HepG2 (cell line): ENCODE measurements around the gene ENAH. TPM values are rescaled to one million over a fixed set of nuclear protein-coding genes. Genes with fewer than 3 reads are reported as not detected.

Experiments
- ARNT2 ChIP-seq: sonication (generic); formaldehyde crosslinking; IDR thresholded peaks from 2 replicates; pipeline ENCODE4 v1.8.0; 2022; ENCODE audit warnings: mild to moderate bottlenecking, low read depth, missing genetic modification reagents, moderate library complexity
- ARNTL ChIP-seq: sonication (generic); formaldehyde crosslinking; IDR thresholded peaks from 2 replicates; pipeline ENCODE4 v1.4.0; 2020; ENCODE audit warnings: mild to moderate bottlenecking, missing genetic modification reagents
- BORCS8-MEF2B ChIP-seq: sonication (generic); formaldehyde crosslinking; IDR thresholded peaks from 2 replicates; pipeline ENCODE4 v1.8.0; 2022; ENCODE audit warnings: mild to moderate bottlenecking, missing genetic modification reagents
- ETV5 ChIP-seq: IDR thresholded peaks from 2 replicates; pipeline ENCODE4 v1.6.1; 2018; ENCODE audit warnings: missing biosample characterization, missing genetic modification reagents, inconsistent platforms, borderline replicate concordance
- FOSL1 ChIP-seq: sonication (generic); formaldehyde crosslinking; IDR thresholded peaks from 2 replicates; pipeline ENCODE4 v1.9.0; 2021; ENCODE audit warnings: missing genetic modification reagents, borderline replicate concordance
- FOXA3 ChIP-seq: IDR thresholded peaks from 2 replicates; pipeline ENCODE4 v1.6.1; 2016; ENCODE audit warnings: missing genetic modification reagents, missing compliant biosample characterization
- GATAD2A ChIP-seq: IDR thresholded peaks from 2 replicates; pipeline ENCODE4 v1.6.1; 2016
- HMG20A ChIP-seq: IDR thresholded peaks from 2 replicates; pipeline ENCODE4 v1.6.1; 2016; ENCODE audit warnings: borderline replicate concordance
- ISL2 ChIP-seq: sonication (generic); formaldehyde crosslinking; IDR thresholded peaks from 2 replicates; pipeline ENCODE4 v1.5.0; 2020; ENCODE audit warnings: missing genetic modification reagents
- ISX ChIP-seq: sonication (generic); formaldehyde crosslinking; conservative IDR thresholded peaks from 2 replicates; pipeline ENCODE4 v1.5.0; 2020; ENCODE audit warnings: missing genetic modification reagents
- KAT2B ChIP-seq: fragments of 150-350 bp; IDR thresholded peaks from 2 replicates; pipeline ENCODE4 v1.6.1; 2014; ENCODE audit warnings: low read depth, low read length, borderline replicate concordance
- MBD4 ChIP-seq: IDR thresholded peaks from 2 replicates; pipeline ENCODE4 v1.6.1; 2012; ENCODE audit warnings: low read length, inconsistent platforms, borderline replicate concordance
- MIER3 ChIP-seq: IDR thresholded peaks from 2 replicates; pipeline ENCODE4 v1.6.1; 2016; ENCODE audit warnings: missing compliant biosample characterization, borderline replicate concordance
- MXD4 ChIP-seq: IDR thresholded peaks from 2 replicates; pipeline ENCODE4 v1.6.1; 2016; ENCODE audit warnings: mild to moderate bottlenecking, missing biosample characterization, missing genetic modification reagents
- PHF21A ChIP-seq: sonication (generic); formaldehyde crosslinking; IDR thresholded peaks from 2 replicates; pipeline ENCODE4 v1.5.0; 2020; ENCODE audit warnings: mild to moderate bottlenecking, missing genetic modification reagents
- RBM39 ChIP-seq: fragments of 200-400 bp; formaldehyde crosslinking; IDR thresholded peaks from one replicate; pipeline ENCODE4 v1.6.1; 2018; ENCODE audit warnings: antibody characterized with exemption, mild to moderate bottlenecking, low read depth, low read length; ENCODE audit not compliant: poor library complexity, severe bottlenecking
- REPIN1 ChIP-seq: sonication (generic); formaldehyde crosslinking; IDR thresholded peaks from 2 replicates; pipeline ENCODE4 v1.8.0; 2022; ENCODE audit warnings: missing genetic modification reagents, low read depth, mild to moderate bottlenecking, borderline replicate concordance
- SETDB1 ChIP-seq: sonication (generic); formaldehyde crosslinking; IDR thresholded peaks from 2 replicates; pipeline ENCODE4 v1.5.1; 2020; ENCODE audit warnings: missing genetic modification reagents, mild to moderate bottlenecking, borderline replicate concordance
- SP4 ChIP-seq: sonication (generic); formaldehyde crosslinking; IDR thresholded peaks from 2 replicates; pipeline ENCODE4 v1.8.1; 2023; ENCODE audit warnings: mild to moderate bottlenecking, missing genetic modification reagents
- TARDBP ChIP-seq: sonication (generic); formaldehyde crosslinking; IDR thresholded peaks from 2 replicates; pipeline ENCODE4 v1.8.0; 2022; ENCODE audit warnings: mild to moderate bottlenecking, missing genetic modification reagents
- TBX3 ChIP-seq: fragments of 450-650 bp; IDR thresholded peaks from 2 replicates; pipeline ENCODE4 v1.6.1; 2017; ENCODE audit warnings: antibody characterized with exemption, mild to moderate bottlenecking, inconsistent platforms, borderline replicate concordance
- XRCC5 ChIP-seq: fragments of 200-400 bp; formaldehyde crosslinking; optimal IDR thresholded peaks from 2 replicates; pipeline ENCODE3; 2017; ENCODE audit warnings: mild to moderate bottlenecking, low read length
- ZFP62 ChIP-seq: sonication (generic); formaldehyde crosslinking; IDR thresholded peaks from 2 replicates; pipeline ENCODE4 v1.4.0; 2020; ENCODE audit warnings: missing genetic modification reagents
- ZMAT3 ChIP-seq: sonication (generic); formaldehyde crosslinking; conservative IDR thresholded peaks from 2 replicates; pipeline ENCODE4 v1.7.0; 2021; ENCODE audit warnings: missing genetic modification reagents
- ZNF766 ChIP-seq: sonication (generic); formaldehyde crosslinking; IDR thresholded peaks from 2 replicates; pipeline ENCODE4 v1.5.0; 2020; ENCODE audit warnings: missing genetic modification reagents, borderline replicate concordance
- ZSCAN22 ChIP-seq: sonication (generic); formaldehyde crosslinking; IDR thresholded peaks from 2 replicates; pipeline ENCODE4 v1.4.0; 2020; ENCODE audit warnings: mild to moderate bottlenecking, missing genetic modification reagents
- polyA plus RNA-seq, 8 experiments: library from polyadenylated mRNA; depleted of rRNA in 3 of 8; stranded (reverse) in 7 of 8; unstranded in 1 of 8; fragments of >200 nt; fragmentation: Illumina TruSeq in 4 of 8; extraction: Trizol in 4 of 8; gene quantifications; 2 replicates each; pipeline versions ENCODE4 v1.2.1 to v1.2.3, GENCODE V29; 2011 to 2016; ENCODE audit warnings: low read depth in 4 of 8, missing spikeins in 1 of 8, mixed read lengths in 1 of 8; ENCODE audit not compliant: insufficient read depth in 1 of 8
- total RNA-seq, 5 experiments: library from RNA; depleted of rRNA; stranded (reverse); fragments of >200 nt; fragmentation: Illumina TruSeq; extraction: Trizol; gene quantifications; 2 replicates each; pipeline ENCODE4 v1.2.3, GENCODE V29; 2016; ENCODE audit warnings: low read depth in 1 of 5
- TF ChIP-seq, protein P1 (sequence below): sonication (generic); formaldehyde crosslinking; IDR thresholded peaks from 2 replicates; pipeline ENCODE4 v1.4.0; 2020; ENCODE audit warnings: missing genetic modification reagents
- TF ChIP-seq, protein P2 (sequence below): sonication (generic); formaldehyde crosslinking; IDR thresholded peaks from 2 replicates; pipeline ENCODE4 v1.4.0; 2020; ENCODE audit warnings: missing genetic modification reagents, borderline replicate concordance

Gene ENAH
- total and polyA plus RNA-seq, 2 of the 13 experiments (the other 11 are each of a cell fraction or from before 2014, with no cell fraction given), result 22.1 to 58.3 TPM

DNA sequence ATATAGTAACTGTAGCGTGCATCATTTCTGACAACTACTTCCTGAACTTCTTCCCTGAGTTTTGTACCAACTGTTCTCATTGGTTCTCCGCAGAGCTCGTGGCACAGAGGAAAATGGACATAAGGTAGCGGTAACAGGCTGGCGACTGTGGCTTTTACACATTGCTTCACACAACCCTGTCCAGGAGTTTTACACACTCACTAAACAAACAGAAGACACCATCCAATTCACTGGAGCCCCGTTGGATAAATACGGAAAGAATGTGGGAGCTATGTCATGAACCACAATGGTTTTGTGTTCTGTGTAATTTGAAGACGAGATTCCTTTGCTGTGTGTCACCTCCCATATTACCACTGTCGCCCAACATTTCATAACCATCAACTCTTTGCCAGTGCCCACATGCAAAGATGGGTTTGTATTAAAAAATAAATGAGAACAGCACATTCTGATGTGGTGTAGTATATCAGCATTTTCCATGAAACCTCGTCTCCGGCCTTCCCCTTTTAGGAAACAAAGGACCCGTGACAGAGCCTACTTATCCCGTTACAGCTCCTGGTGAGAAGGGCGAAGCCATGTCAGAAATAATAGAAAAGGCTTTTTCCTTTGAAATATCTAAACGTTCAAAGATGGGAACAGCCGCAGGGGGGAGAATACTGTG, 47.4 kb upstream of the ENAH start (continued):
- TF ChIP-seq, protein P1, sequence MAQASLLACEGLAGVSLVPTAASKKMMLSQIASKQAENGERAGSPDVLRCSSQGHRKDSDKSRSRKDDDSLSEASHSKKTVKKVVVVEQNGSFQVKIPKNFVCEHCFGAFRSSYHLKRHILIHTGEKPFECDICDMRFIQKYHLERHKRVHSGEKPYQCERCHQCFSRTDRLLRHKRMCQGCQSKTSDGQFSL (CRISPR knock-in tag), result no peak
- TF ChIP-seq SP4 (CRISPR knock-in tag), result peak; percentile 27; the same call in 1 of the 2 replicates
- TF ChIP-seq ZNF766 (CRISPR knock-in tag), result no peak
- TF ChIP-seq ETV5 (CRISPR knock-in tag), result peak; percentile 45; the same call in 1 of the 2 replicates
- peak; percentile 63; the same call in 1 of the 2 replicates for TF ChIP-seq MIER3 (CRISPR knock-in tag)
- no peak for TF ChIP-seq ARNTL (CRISPR knock-in tag)
- TF ChIP-seq KAT2B, result no peak
- no peak for TF ChIP-seq SETDB1 (CRISPR knock-in tag)
- TF ChIP-seq ZFP62 (CRISPR knock-in tag), result no peak
- no peak for TF ChIP-seq BORCS8-MEF2B
- TF ChIP-seq GATAD2A (CRISPR knock-in tag), result peak; percentile 87
- TF ChIP-seq ZMAT3 (CRISPR knock-in tag), result 0 out of 2 replicates have a peak, but pooled peaks have one; percentile 48
- no peak for TF ChIP-seq RBM39
- TF ChIP-seq HMG20A (CRISPR knock-in tag), result peak; percentile 94
- TF ChIP-seq TBX3, result peak; percentile 68; the same call in 1 of the 2 replicates
- TF ChIP-seq ARNT2, result no peak
- TF ChIP-seq MBD4, result peak; percentile 75; the same call in 1 of the 2 replicates
- peak; percentile 67 for TF ChIP-seq PHF21A (CRISPR knock-in tag)
- TF ChIP-seq, protein P2, sequence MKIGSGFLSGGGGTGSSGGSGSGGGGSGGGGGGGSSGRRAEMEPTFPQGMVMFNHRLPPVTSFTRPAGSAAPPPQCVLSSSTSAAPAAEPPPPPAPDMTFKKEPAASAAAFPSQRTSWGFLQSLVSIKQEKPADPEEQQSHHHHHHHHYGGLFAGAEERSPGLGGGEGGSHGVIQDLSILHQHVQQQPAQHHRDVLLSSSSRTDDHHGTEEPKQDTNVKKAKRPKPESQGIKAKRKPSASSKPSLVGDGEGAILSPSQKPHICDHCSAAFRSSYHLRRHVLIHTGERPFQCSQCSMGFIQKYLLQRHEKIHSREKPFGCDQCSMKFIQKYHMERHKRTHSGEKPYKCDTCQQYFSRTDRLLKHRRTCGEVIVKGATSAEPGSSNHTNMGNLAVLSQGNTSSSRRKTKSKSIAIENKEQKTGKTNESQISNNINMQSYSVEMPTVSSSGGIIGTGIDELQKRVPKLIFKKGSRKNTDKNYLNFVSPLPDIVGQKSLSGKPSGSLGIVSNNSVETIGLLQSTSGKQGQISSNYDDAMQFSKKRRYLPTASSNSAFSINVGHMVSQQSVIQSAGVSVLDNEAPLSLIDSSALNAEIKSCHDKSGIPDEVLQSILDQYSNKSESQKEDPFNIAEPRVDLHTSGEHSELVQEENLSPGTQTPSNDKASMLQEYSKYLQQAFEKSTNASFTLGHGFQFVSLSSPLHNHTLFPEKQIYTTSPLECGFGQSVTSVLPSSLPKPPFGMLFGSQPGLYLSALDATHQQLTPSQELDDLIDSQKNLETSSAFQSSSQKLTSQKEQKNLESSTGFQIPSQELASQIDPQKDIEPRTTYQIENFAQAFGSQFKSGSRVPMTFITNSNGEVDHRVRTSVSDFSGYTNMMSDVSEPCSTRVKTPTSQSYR (CRISPR knock-in tag), result no peak
- TF ChIP-seq MXD4, result peak; percentile 48; the same call in 1 of the 2 replicates
- no peak for TF ChIP-seq ISX
- no peak for TF ChIP-seq ZSCAN22
- TF ChIP-seq FOXA3 (CRISPR knock-in tag), result peak; percentile 92
- no peak for TF ChIP-seq XRCC5
- TF ChIP-seq TARDBP (CRISPR knock-in tag), result no peak
- peak; percentile 86 for TF ChIP-seq FOSL1 (CRISPR knock-in tag)
- TF ChIP-seq ISL2 (CRISPR knock-in tag), result peak; percentile 73
- no peak for TF ChIP-seq REPIN1 (CRISPR knock-in tag)
